ENCODE data around the gene IZUMO2.

The IZUMO2 gene

GRCh38 chr19:50176775-50177174 is 13.7 kb upstream of the IZUMO2 start:
- DNase-seq (ENCODE audit: low read depth) = no peak
- H3K4me3 ChIP-seq (ENCODE audit: low read length) = no peak overlapping the region
- TF ChIP-seq CTCF (IDR thresholded peaks at IDR 0.05; ENCODE audit: insufficient read depth, low read depth, low read length, missing control alignments) = no peak

GRCh38 chr19:50175924-50176323 is 12.8 kb upstream of the IZUMO2 start:
- TF ChIP-seq CTCF (IDR thresholded peaks at IDR 0.05; ENCODE audit: insufficient read depth, low read depth, low read length, missing control alignments) = no peak

DNA sequence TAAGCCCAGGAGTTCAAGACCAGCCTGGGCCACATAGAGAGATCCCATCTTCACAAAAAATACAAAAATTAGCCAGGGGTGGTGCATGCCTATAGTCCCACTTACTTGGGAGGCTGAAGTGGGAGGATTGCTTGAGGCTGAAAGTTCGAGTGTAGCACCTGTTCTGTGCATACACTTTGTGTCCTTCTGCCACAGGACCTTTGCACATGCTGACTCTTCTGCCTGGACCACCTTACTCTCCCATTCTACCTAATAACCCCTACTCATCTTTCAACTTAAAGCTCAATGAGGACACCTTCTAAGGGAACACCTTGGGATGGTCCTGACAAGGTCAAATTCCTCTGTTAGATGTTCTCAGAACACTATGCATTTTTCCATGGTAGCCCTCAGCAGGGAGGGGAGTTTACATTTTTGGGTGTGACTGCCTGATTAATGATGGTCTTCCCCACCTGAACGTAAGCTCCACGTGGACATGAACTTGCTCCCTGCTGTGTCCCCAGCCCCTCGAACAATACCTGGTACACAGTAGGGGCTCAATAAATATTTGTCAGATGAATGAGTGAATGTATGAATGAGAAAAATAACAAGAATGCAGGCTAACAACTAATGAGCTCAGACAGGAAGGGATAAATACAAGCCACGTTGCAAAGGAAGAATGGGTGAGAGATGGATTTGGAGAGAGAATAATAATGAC is 11.2 kb upstream of the IZUMO2 start:
- H3K4me3 ChIP-seq (ENCODE audit: low read length) = no peak overlapping the region
- no peak for TF ChIP-seq CTCF (IDR thresholded peaks at IDR 0.05; ENCODE audit: insufficient read depth, low read depth, low read length, missing control alignments)
- DNase-seq (ENCODE audit: low read depth) = no peak

More at GRCh38 chr19:50175924-50176323, 12.8 kb upstream of the IZUMO2 start:
- no peak overlapping the region for H3K4me3 ChIP-seq (ENCODE audit: low read length)
- no peak for DNase-seq (ENCODE audit: low read depth)

DNA sequence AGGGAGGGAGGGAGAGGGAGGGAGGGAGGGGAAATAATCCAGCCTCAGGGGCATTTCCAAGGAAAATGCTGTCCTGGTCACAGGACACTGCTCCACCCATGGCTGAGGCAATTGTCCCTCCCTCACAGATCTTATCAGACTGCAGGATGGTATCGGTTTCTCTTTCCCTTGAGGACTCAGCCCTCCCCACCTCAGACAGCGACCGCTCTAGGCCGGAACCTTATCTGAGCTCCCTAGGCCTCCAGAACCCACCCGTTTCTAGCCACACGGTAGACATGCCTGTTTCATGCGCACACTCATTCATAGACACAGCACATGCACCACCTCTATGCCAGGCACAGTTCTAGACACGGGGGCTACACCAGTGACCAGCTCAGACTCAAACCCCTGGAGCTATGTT is 10.0 kb upstream of the IZUMO2 start:
- DNase-seq (ENCODE audit: low read depth) = no peak
- H3K4me3 ChIP-seq (ENCODE audit: low read length) = no peak overlapping the region
- TF ChIP-seq CTCF (IDR thresholded peaks at IDR 0.05; ENCODE audit: insufficient read depth, low read depth, low read length, missing control alignments) = no peak

GRCh38 chr19:50172726-50173125 is 9.6 kb upstream of the IZUMO2 start:
- no peak for DNase-seq (ENCODE audit: low read depth)
- no peak overlapping the region for H3K4me3 ChIP-seq (ENCODE audit: low read length)
- no peak for TF ChIP-seq CTCF (IDR thresholded peaks at IDR 0.05; ENCODE audit: insufficient read depth, low read depth, low read length, missing control alignments)

- H3K4me3 ChIP-seq (ENCODE audit: low read length) = no peak overlapping the region
- no peak for DNase-seq (ENCODE audit: low read depth)
- TF ChIP-seq CTCF (IDR thresholded peaks at IDR 0.05; ENCODE audit: insufficient read depth, low read depth, low read length, missing control alignments) = no peak
Measured at GRCh38 chr19:50171752-50172151, 8.7 kb upstream of the IZUMO2 start.

DNA sequence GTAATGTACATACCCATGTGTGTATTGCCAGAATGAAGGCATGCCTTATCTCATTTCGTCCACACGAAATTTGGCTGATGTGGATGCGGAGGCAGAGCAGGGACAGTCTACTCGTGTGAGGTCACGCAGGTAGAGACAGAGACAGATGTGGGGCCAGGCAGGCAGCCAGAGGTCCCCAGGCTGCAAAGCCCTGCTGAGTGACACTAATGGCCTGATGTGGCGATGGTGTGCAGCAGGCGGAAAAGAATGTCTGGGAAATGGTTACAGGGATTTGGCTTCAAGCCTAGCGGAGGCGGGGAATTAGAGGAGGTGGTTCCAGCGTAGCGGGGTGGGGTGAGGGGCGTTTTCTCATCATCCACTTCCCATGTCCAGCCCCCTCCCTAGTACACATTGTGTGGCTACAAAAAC is 4.2 kb upstream of the IZUMO2 start:
- no peak overlapping the region for H3K4me3 ChIP-seq (ENCODE audit: low read length)
- no peak for DNase-seq (ENCODE audit: low read depth)
- TF ChIP-seq CTCF (IDR thresholded peaks at IDR 0.05; ENCODE audit: insufficient read depth, low read depth, low read length, missing control alignments) = no peak
